CD4-positive, alpha-beta T cell treated with Interleukin-15 for 1 hour (primary cell): Measurements from ENCODE around the gene CFAP119.
"Not testable (repeated sequence)": the region's sequence is repeated elsewhere in the genome, so short reads cannot be mapped to it uniquely, and the experiment has no call there.

Source experiments
- DNase-seq: peaks from one replicate; pipeline ENCODE4 v3.0.0-alpha.2; 2020

Gene CFAP119

DNA sequence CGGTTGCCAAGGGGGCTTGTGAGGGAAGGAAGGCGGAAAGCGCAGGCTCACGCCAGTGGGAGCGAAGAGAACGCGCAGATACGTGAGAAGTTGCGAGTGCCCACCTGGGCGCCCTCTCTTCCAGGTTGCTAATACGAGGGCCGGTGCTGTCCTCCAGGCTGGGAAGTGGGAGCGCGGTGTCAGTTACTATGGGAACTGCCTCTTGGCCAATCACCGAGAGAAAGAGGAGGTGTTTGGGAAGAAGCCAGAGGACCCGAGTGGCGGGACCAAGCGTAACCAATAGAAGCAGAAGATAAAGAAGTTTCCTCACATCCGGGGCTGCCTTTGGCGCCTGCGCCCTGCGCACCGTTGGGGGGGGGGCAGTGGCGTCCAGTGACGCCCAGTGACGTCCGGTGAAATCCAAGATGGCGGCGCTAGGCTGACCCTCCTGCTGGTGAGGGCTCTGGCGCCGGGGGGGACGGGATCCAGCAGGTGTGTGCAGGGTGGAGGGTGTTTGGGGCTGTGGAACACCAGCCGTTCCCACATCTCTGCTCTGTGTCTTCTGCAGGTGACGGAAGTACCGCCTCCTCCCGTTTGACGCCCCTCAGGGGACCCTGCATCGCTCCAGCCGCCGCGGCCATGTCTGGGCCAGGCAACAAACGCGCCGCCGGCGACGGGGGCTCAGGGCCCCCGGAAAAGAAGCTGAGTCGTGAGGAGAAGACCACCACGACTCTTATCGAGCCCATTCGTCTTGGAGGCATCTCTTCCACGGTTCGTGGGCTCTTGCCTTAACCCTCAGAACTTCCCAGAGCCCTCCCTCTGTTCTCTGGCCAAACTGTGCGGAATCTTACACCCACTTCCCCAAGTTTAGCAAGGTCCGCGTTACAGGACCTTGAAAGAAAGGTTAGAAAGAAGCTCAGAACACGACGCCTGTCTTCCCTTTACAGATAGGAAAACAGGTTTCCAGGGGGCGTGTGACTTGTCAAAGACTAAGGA is at the start of gene CFAP119, which contains the start of gene RNF40:
CFAP119 (minus strand) TSS at position 135 of the 975 bp plus-strand sequence. CDS start 314 bp downstream, outside the sequence.
RNF40 (plus strand) TSS at position 395 of the 975 bp plus-strand sequence; CDS start at position 619, 224 bp downstream.
- peak; percentile 93 for DNase-seq

DNA sequence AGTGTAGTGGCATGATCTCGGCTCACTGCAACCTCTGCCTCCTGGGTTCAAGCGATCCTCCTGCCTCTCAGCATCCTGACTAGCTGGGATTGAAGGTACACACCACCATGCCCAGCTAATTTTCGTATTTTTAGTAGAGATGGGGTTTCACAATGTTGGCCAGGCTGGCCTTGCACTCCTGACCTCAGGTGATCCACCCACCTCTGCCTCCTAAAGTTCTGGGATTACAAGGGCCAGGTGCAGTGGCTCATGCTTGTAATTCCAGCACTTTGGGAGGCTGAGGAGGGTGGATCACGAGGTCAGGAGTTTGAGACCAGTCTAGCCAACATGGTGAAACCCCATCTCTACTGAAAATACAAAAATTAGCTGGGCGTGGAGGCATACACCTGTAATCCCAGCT is 47.8 kb upstream of the CFAP119 start:
- not testable (repeated sequence) for DNase-seq

- DNase-seq = not testable (repeated sequence)
These were observed 47.1 kb upstream of the CFAP119 start for GRCh38 chr16:30808890-30809426.

DNA sequence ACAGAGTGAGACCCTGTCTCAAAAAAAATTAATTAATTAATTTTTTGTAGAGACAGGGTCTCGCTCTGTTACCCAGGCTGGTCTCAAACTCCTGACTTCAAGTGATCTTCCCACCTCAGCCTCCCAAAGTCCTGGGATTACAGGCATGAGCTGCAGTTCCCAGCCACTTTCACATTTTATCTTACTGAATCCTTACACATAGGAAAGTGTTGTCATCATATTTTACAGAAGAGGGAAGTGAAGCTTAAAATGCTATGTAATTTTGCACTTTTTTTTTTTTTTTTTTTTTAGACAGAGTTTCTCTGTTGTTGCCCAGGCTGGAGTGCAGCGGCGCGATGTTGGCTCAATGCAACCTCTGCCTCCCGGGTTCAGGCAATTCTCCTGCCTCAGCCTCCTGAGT is 46.3 kb upstream of the CFAP119 start:
- no peak for DNase-seq

DNA sequence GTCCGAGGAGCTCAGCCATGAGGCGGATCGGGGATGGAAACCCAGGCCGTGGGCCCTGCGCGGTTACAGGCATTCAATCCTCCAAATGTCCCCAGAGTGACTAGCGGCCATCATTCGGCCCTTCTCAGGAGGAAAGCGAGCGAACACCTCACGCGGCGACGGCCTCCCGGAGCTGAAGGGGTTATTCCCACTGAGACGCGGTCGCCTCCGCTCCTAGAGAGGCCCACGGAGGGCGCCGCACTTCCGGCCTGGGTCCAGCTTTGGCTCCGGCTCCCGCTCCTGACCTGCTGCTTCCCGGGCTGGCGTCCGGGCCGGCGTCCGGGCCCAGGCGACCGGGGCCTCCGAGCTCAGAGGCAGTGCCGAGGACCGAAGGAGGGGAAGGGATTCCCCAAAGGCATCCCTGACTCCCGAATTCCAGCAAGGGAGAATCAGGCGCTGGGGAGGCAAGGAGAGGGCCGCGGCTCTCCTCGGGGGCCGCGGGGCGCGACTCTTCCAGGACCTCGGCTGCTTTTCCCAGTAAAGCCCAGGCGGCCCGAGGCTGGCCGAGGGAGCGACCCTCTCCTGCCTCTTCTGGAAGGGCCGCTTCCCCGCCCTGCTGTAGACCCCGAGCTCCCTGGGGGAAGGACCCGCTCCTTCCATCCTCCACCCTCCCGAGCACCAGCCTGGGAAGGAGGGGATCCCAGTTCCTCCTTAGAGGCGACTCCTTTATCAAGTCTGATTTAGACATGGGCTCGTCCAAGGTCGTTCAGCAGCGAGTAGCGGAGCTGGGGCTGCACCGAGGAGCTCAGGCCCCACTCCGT is 43.7 kb upstream of the CFAP119 start:
- DNase-seq = peak; percentile 57

GRCh38 chr16:30805056-30805369 is 43.2 kb upstream of the CFAP119 start:
- DNase-seq = no peak

DNA sequence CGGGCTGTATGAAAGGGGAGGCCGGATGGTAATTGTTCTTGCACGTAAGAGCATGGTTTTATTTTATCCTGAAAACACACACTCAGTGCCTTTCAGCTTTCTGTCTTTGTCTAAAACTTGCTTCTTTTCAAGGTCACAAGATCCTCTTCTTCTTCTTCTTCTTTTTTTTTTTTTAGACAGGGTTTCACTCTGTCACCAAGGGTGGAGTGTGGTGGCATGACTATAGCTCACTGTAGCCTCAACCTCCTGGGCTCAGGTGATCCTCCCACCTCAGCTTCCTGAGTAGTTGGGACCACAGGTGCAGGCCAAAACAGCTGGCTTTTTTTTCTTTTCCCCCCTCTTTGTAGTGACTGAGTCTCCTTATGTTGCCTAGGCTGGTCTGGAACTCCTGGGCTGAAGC is 41.1 kb upstream of the CFAP119 start:
- DNase-seq = no peak

- DNase-seq = no peak
These were observed 35.9 kb upstream of the CFAP119 start for GRCh38 chr16:30797670-30798309.

GRCh38 chr16:30794634-30795033 is 32.8 kb upstream of the CFAP119 start:
- no peak for DNase-seq

GRCh38 chr16:30793508-30794069 is 31.7 kb upstream of the CFAP119 start:
- no peak for DNase-seq

DNA sequence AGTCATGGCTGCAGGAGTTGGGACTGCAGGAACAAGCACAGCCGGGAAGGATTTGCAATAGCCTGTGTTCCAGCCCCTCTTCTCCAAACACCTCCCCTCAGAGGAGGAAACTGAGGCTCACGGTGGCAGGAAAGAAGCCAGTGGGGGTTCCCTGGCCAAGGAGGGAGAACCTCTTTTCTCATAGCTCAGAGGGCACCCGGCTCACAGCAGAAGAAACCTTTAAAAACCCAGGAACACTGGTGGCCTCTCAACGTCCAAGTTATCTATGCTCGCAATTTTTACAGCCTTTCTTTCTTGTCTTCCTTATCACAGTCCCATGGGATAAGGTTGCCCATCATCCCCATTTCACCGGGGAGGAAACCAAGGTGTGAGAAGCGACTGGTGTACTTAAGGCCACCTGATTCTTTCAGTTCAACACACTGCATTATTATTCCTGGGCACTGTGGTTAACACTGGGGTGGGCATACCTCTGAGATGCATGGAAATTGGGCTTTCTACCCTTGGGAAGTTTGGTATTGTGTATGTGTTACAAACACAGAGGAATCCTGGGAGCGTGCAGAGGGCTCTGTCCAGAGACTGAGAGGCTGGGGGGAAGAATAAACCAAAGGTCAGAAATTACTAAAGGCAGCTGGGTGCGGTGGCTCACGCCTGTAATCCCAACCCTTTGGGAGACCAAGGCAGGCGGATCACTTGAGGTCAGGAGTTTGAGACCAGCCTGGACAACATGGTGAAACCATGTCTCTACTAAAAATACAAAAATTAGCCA is 25.9 kb upstream of the CFAP119 start:
- DNase-seq = no peak

- DNase-seq = no peak
These were observed 25.2 kb upstream of the CFAP119 start, which contains the start of gene ZNF629 for GRCh38 chr16:30786936-30787612. Gene ZNF629 (minus strand): TSS chr16:30787205. CDS start chr16:30784482, 2,723 bp downstream.

DNA sequence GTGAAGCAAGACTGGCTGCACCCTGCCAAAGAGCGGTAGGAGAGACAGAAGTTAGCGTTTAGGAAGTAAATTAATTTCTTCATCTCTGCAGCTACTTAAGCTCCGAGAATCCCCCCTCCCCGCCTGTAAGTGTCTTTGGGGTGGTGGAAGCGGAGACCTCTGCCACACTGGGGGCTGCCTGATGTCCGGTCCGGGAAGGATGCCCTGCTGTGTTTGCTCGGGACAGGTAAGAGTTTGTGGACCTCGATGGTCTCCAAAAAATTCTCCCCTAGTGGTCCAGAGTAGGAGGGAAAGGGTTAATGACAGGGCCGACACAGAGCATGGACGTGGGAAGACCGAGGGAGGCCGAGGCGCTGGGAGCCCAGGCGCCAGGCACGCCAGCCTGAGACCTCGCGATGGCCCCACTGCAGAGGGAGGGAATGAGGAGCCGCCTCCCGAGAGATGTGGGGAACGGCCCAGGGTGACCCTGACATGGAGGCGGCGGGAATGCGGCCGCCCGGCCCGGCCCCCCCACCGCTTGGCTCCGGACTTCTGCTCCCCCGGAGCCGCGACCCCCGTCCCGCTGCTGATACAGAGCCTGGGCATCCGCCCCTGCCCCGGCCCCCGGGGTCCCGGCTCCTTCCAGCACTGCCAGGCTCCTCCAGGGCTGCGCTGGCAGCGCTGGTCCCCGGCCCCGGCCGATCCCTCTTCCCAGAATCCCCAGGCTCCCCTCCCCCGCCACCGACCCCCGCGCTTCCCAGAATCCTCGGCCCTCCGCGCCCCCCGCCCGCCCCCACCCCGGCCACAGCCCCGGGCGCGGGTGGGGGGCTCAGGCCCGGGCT is 24.5 kb upstream of the CFAP119 start:
- DNase-seq = no peak

DNA sequence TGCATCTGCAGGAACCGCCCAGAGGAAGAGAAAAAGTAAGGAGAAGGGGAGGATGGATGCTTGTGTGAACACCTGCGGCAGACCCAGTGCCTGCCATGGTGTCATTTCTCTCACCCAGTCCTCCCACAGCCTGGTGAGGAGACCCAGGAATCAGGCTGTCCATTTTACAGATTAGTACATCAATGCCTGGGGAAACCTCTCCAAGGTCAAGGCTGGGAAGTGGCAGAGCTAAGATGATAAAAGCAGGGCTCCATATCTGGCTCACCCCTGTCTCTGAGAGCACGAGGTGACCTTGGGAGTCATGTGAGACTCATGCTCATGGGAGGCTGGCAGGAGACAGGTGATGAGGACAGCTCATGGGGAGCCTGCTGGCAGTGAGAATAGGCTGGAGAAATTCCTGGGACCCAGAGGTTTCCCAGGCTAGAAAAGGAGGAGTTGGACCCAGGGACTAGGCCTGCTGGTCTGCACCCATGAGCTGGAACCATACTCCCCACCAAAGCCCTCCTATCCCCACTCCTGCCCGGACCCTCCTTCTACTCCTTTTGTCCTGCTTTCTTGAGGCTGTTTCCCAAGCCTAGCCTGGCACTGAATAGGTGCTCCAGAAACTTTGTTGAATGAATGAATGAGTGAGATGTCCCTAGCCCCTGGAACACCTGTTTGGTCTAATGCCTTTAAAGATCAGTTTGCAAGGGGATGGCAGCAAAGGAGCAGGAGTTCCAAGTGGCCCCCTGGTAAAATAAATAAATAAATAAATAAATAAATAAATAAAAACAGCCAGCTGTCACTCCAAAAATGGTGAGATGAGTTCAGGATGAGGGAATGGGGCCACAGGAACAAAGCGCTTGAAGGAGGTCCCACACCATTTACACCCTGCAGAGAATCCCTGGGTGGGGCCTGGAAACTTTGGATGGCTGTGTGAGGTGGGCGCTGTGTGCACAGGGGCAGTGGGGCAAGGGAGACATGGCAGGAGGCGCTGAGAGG is 23.6 kb upstream of the CFAP119 start:
- DNase-seq = no peak

DNA sequence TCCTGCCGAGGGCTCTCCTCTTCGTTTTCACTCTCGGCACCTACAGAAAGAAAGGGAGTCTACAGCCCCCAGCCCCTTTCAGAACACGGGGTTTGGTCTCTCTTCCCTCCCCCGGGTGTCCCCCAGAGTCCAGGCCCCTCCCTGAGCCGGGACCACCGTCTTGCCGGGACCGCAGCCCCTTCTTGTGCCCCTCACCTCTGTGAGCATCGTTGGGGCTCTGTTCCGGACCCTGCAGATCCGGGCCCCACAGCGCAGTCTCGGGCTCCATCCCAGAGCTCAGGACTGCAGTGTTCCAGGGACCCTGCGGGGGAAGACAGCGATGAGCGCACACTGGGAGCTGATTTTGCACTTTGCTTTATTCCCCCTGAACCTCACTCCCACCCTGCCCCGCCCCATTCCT is 22.4 kb upstream of the CFAP119 start:
- no peak for DNase-seq

- no peak for DNase-seq
These were observed 21.6 kb upstream of the CFAP119 start for GRCh38 chr16:30783280-30784109.

DNA sequence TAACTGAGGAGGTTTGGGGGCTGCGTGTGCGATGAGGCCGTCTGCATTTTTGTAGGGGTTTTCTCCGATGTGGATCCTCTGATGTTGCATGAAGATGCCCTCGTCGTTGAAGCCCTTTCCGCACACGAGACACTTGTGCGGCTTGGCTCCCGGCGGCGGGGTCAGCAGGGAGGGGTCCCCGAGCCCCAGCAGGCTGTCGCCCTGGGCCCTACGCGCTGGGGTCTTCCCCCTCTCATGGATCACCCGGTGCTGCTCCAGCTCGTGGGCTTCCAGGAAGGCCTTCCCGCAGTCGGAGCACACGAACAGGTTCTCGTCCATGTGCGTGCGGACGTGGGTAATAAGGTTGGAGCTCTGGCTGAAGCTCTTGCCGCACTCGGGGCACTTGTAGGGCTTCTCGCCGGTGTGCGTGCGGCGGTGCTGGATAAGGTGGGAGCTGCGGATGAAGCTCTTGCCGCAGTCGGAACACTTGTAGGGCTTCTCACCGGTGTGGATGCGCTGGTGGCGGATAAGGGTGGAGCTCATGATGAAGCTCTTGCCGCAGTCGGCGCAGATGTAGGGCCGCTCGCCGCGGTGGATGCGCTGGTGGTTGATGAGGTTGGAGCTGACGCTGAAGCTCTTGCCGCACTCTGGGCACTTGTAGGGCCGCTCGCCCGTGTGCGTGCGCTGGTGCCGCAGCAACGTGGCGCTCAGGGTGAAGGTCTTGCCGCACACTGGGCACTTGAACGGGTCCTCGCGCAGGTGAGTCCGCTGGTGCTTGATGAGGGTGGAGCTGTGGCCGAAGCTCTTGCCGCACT is 20.8 kb upstream of the CFAP119 start:
- DNase-seq = no peak
